ENCODE results near the gene KMT2C. TPM values are rescaled to one million over a fixed set of nuclear protein-coding genes. Genes with fewer than 3 reads are reported as not detected.

The KMT2C gene
- total RNA-seq, 2 experiments from 2014 or later = 35.7 to 36.6 TPM

GRCh38 chr7:152158801-152159587 is 276.8 kb downstream of the KMT2C start:
- CTCF ChIA-PET = no interaction called here
- no peak for DNase-seq
- Mint-ChIP-seq H3K27ac (peak overlapping the region; percentile 35), H3K27me3 (no peaks in the 10 kb centered on the region), H3K4me1 (ENCODE audit: low read depth) (peaks cover 8% of the 10 kb centered on the region), H3K4me3 (no peak overlapping the region), H3K9me3 (no peaks in the 10 kb centered on the region), H3K36me3 (peaks cover 47% of the 10 kb centered on the region)
- intact Hi-C loops (cut with micrococcal nuclease) = no loop called here
- POLR2A ChIA-PET = no interaction called here

- no peaks in the 10 kb centered on the region for H3K27me3 Mint-ChIP-seq
- H3K36me3 Mint-ChIP-seq = peaks cover 38% of the 10 kb centered on the region
- intact Hi-C loops (cut with micrococcal nuclease) = no loop called here
- ChIA-PET POLR2A (no interaction called here), CTCF (no interaction called here)
- no peak for DNase-seq
- no peaks in the 10 kb centered on the region for H3K4me1 Mint-ChIP-seq (ENCODE audit: low read depth)
- peak overlapping the region; percentile 3 for H3K27ac Mint-ChIP-seq
- no peaks in the 10 kb centered on the region for H3K9me3 Mint-ChIP-seq
- H3K4me3 Mint-ChIP-seq = no peak overlapping the region
Measured at GRCh38 chr7:152152267-152152666, 283.5 kb downstream of the KMT2C start.

- Mint-ChIP-seq H3K9me3 (no peaks in the 10 kb centered on the region), H3K36me3 (peaks cover 42% of the 10 kb centered on the region), H3K4me1 (ENCODE audit: low read depth) (peaks cover 22% of the 10 kb centered on the region), H3K4me3 (no peak overlapping the region), H3K27me3 (no peaks in the 10 kb centered on the region), H3K27ac (no peak overlapping the region)
- POLR2A ChIA-PET = no interaction called here
- DNase-seq = no peak
- intact Hi-C loops (cut with micrococcal nuclease) = loop anchor here (5.0 to 10.0 kb wide), 4 partner anchors 122 to 367 kb away; partner anchors contain the start of gene GALNT11
- CTCF ChIA-PET = interaction anchor here (0.8 to 1.1 kb wide), 3 partner anchors 29 to 557 kb away, joined by 3 to 4 read pairs (median 4); no protein-coding TSS in a partner anchor
Measured at GRCh38 chr7:152149363-152149762, 286.4 kb downstream of the KMT2C start.

GRCh38 chr7:152148706-152149105 is 287.1 kb downstream of the KMT2C start:
- POLR2A ChIA-PET = no interaction called here
- no peak for DNase-seq
- H3K4me1 Mint-ChIP-seq (ENCODE audit: low read depth) = peaks cover 29% of the 10 kb centered on the region
- no peak overlapping the region for H3K27ac Mint-ChIP-seq
- no peaks in the 10 kb centered on the region for H3K9me3 Mint-ChIP-seq
- intact Hi-C loops (cut with micrococcal nuclease) = loop anchor here (5.0 to 10.0 kb wide), 4 partner anchors 121 to 366 kb away; partner anchors contain the start of gene GALNT11
- H3K4me3 Mint-ChIP-seq = no peak overlapping the region
- peaks cover 38% of the 10 kb centered on the region for H3K36me3 Mint-ChIP-seq
- CTCF ChIA-PET = interaction anchor here (1.1 kb wide), 1 partner anchor 28 kb away, joined by 4 read pairs; no protein-coding TSS in a partner anchor
- no peaks in the 10 kb centered on the region for H3K27me3 Mint-ChIP-seq

- CTCF ChIA-PET = interaction anchor here (0.6 to 1.4 kb wide), 3 partner anchors 15 to 364 kb away, joined by 3 to 4 read pairs (median 3); no protein-coding TSS in a partner anchor
- Mint-ChIP-seq H3K36me3 (peaks cover 33% of the 10 kb centered on the region), H3K9me3 (no peaks in the 10 kb centered on the region), H3K27me3 (no peaks in the 10 kb centered on the region), H3K4me1 (ENCODE audit: low read depth) (peaks cover 41% of the 10 kb centered on the region), H3K4me3 (no peak overlapping the region), H3K27ac (peak overlapping the region; percentile 90)
- DNase-seq = peak; percentile 45
- POLR2A ChIA-PET = no interaction called here
- intact Hi-C loops (cut with micrococcal nuclease) = loop anchor here (5.0 to 10.0 kb wide), 4 partner anchors 119 to 364 kb away; partner anchors contain the start of gene GALNT11
Measured at GRCh38 chr7:152145853-152146466, 289.8 kb downstream of the KMT2C start.

- ChIA-PET CTCF (interaction anchor here (0.5 to 1.2 kb wide), 5 partner anchors 11 to 362 kb away, joined by 3 to 4 read pairs (median 3); no protein-coding TSS in a partner anchor), POLR2A (no interaction called here)
- DNase-seq = peak; percentile 56
- H3K27ac Mint-ChIP-seq = peak overlapping the region; percentile 90
- peaks cover 34% of the 10 kb centered on the region for H3K36me3 Mint-ChIP-seq
- peaks cover 43% of the 10 kb centered on the region for H3K4me1 Mint-ChIP-seq (ENCODE audit: low read depth)
- intact Hi-C loops (cut with micrococcal nuclease) = loop anchor here (5.0 to 10.0 kb wide), 6 partner anchors 117 to 362 kb away; partner anchors contain the start of genes GALNT11 and PRKAG2
- H3K9me3 Mint-ChIP-seq = no peaks in the 10 kb centered on the region
- peak overlapping the region; percentile 40 for H3K4me3 Mint-ChIP-seq
- no peaks in the 10 kb centered on the region for H3K27me3 Mint-ChIP-seq
Measured at GRCh38 chr7:152144557-152145245, 291.1 kb downstream of the KMT2C start.

- H3K36me3 Mint-ChIP-seq = peaks cover 35% of the 10 kb centered on the region
- POLR2A ChIA-PET = no interaction called here
- no peaks in the 10 kb centered on the region for H3K9me3 Mint-ChIP-seq
- intact Hi-C loops (cut with micrococcal nuclease) = loop anchor here (5.0 to 10.0 kb wide), 3 partner anchors 208 to 289 kb away; partner anchors contain the start of gene PRKAG2
- CTCF ChIA-PET = interaction anchor here (0.9 to 1.1 kb wide), 2 partner anchors 14 to 127 kb away, joined by 3 read pairs; no protein-coding TSS in a partner anchor
- DNase-seq = peak; percentile 25
- H3K27ac Mint-ChIP-seq = peak overlapping the region; percentile 82
- no peaks in the 10 kb centered on the region for H3K27me3 Mint-ChIP-seq
- H3K4me3 Mint-ChIP-seq = no peak overlapping the region
- peaks cover 43% of the 10 kb centered on the region for H3K4me1 Mint-ChIP-seq (ENCODE audit: low read depth)
Measured at GRCh38 chr7:152142976-152143595, 292.7 kb downstream of the KMT2C start.

- Mint-ChIP-seq H3K36me3 (peaks cover 33% of the 10 kb centered on the region), H3K4me1 (ENCODE audit: low read depth) (peaks cover 33% of the 10 kb centered on the region), H3K27me3 (no peaks in the 10 kb centered on the region), H3K9me3 (no peaks in the 10 kb centered on the region), H3K4me3 (no peak overlapping the region), H3K27ac (no peak overlapping the region)
- DNase-seq = no peak
- ChIA-PET POLR2A (no interaction called here), CTCF (interaction anchor here (1.4 kb wide), 1 partner anchor 64 kb away, joined by 3 read pairs; no protein-coding TSS in a partner anchor)
- intact Hi-C loops (cut with micrococcal nuclease) = loop anchor here (5.0 to 10.0 kb wide), 3 partner anchors 206 to 292 kb away; partner anchors contain the start of gene PRKAG2
Measured at GRCh38 chr7:152140560-152140959, 295.2 kb downstream of the KMT2C start.

- no peaks in the 10 kb centered on the region for H3K9me3 Mint-ChIP-seq
- no peaks in the 10 kb centered on the region for H3K27me3 Mint-ChIP-seq
- POLR2A ChIA-PET = no interaction called here
- H3K4me3 Mint-ChIP-seq = no peak overlapping the region
- CTCF ChIA-PET = interaction anchor here (1.4 kb wide), 1 partner anchor 64 kb away, joined by 3 read pairs; no protein-coding TSS in a partner anchor
- H3K27ac Mint-ChIP-seq = no peak overlapping the region
- peaks cover 28% of the 10 kb centered on the region for H3K4me1 Mint-ChIP-seq (ENCODE audit: low read depth)
- intact Hi-C loops (cut with micrococcal nuclease) = loop anchor here (5.0 to 10.0 kb wide), 3 partner anchors 205 to 292 kb away; partner anchors contain the start of gene PRKAG2
- H3K36me3 Mint-ChIP-seq = peaks cover 29% of the 10 kb centered on the region
- no peak for DNase-seq
Measured at GRCh38 chr7:152140067-152140466, 295.7 kb downstream of the KMT2C start.

- no peak overlapping the region for H3K27ac Mint-ChIP-seq
- peaks cover 2% of the 10 kb centered on the region for H3K4me1 Mint-ChIP-seq (ENCODE audit: low read depth)
- peaks cover 26% of the 10 kb centered on the region for H3K36me3 Mint-ChIP-seq
- H3K4me3 Mint-ChIP-seq = no peak overlapping the region
- ChIA-PET CTCF (no interaction called here), POLR2A (no interaction called here)
- no peak for DNase-seq
- intact Hi-C loops (cut with micrococcal nuclease) = no loop called here
- no peaks in the 10 kb centered on the region for H3K9me3 Mint-ChIP-seq
- no peaks in the 10 kb centered on the region for H3K27me3 Mint-ChIP-seq
Measured at GRCh38 chr7:152137476-152138025, 298.3 kb downstream of the KMT2C start.

GRCh38 chr7:152136686-152137085 is 299.1 kb downstream of the KMT2C start:
- Mint-ChIP-seq H3K4me3 (no peak overlapping the region), H3K27ac (no peak overlapping the region), H3K4me1 (ENCODE audit: low read depth) (peaks cover 2% of the 10 kb centered on the region), H3K9me3 (no peaks in the 10 kb centered on the region), H3K27me3 (no peaks in the 10 kb centered on the region), H3K36me3 (peaks cover 24% of the 10 kb centered on the region)
- POLR2A ChIA-PET = no interaction called here
- CTCF ChIA-PET = interaction anchor here (1.7 kb wide), 1 partner anchor 13 kb away, joined by 3 read pairs; no protein-coding TSS in a partner anchor
- intact Hi-C loops (cut with micrococcal nuclease) = no loop called here
- DNase-seq = no peak

Measured in activated CD4-positive, alpha-beta memory T cell treated with anti-CD3 and anti-CD28 coated beads for 36 hours (primary cell).